HL-60 (cell line): Measurements from ENCODE around the gene SPP1.

Source experiments
- GABPA ChIP-seq: IDR thresholded peaks from 2 replicates; pipeline ENCODE4 v1.6.1; 2012; ENCODE audit warnings: low read depth
- POLR2AphosphoS5 ChIP-seq: IDR thresholded peaks from 2 replicates; pipeline ENCODE4 v1.6.1; 2012; ENCODE audit warnings: low read depth
- TF ChIP-seq, protein P1 (sequence below): IDR thresholded peaks from one replicate; pipeline ENCODE4 v1.5.1; 2011; ENCODE audit warnings: low read length, control low read depth, inconsistent platforms; ENCODE audit not compliant: insufficient read depth
- TF ChIP-seq, protein P2 (sequence below): IDR thresholded peaks from 2 replicates; pipeline ENCODE4 v1.6.1; 2012; ENCODE audit warnings: low read depth; ENCODE audit not compliant: insufficient replicate concordance

DNA sequence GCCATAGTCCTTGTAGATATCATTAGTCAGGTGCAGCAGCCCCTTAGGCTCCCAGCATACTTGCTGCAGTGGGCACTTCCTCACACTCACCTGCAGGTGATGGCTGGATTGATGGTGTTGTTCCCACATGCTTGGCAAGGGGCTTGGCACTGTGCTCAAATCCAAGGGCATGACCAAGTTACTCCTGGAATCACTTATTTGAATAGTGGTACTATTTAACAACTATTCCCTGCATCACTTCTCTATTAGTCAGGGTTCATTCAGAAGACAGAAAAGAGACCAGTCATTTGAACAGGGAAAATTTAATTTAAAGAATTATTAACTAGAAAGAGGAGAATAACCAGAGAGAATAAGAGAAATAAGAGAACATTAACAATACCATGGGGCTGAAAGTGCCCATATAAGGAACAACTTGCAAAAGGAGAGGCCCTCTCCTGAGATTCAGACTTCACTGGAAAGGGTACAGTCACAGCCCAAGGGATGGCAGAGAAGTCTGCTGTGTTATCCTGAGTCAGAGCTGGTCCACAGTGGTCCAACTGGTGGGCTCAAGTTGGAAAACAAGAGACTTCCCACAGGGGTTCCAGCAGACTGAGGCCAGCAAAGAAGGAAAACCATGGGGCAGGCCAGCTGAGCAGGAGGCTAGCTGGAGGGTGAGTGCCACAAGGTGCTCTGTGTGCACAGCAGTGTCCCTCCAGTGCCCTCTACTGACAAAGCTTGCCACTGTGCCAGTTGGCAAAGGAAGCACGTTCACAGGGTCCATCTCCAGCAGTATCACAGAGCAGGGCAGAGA is 9.8 kb downstream of the SPP1 start:
- TF ChIP-seq, protein P1, sequence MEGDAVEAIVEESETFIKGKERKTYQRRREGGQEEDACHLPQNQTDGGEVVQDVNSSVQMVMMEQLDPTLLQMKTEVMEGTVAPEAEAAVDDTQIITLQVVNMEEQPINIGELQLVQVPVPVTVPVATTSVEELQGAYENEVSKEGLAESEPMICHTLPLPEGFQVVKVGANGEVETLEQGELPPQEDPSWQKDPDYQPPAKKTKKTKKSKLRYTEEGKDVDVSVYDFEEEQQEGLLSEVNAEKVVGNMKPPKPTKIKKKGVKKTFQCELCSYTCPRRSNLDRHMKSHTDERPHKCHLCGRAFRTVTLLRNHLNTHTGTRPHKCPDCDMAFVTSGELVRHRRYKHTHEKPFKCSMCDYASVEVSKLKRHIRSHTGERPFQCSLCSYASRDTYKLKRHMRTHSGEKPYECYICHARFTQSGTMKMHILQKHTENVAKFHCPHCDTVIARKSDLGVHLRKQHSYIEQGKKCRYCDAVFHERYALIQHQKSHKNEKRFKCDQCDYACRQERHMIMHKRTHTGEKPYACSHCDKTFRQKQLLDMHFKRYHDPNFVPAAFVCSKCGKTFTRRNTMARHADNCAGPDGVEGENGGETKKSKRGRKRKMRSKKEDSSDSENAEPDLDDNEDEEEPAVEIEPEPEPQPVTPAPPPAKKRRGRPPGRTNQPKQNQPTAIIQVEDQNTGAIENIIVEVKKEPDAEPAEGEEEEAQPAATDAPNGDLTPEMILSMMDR, result peak; percentile 91
- TF ChIP-seq POLR2AphosphoS5 (no peak), GABPA (no peak)
- TF ChIP-seq, protein P2, sequence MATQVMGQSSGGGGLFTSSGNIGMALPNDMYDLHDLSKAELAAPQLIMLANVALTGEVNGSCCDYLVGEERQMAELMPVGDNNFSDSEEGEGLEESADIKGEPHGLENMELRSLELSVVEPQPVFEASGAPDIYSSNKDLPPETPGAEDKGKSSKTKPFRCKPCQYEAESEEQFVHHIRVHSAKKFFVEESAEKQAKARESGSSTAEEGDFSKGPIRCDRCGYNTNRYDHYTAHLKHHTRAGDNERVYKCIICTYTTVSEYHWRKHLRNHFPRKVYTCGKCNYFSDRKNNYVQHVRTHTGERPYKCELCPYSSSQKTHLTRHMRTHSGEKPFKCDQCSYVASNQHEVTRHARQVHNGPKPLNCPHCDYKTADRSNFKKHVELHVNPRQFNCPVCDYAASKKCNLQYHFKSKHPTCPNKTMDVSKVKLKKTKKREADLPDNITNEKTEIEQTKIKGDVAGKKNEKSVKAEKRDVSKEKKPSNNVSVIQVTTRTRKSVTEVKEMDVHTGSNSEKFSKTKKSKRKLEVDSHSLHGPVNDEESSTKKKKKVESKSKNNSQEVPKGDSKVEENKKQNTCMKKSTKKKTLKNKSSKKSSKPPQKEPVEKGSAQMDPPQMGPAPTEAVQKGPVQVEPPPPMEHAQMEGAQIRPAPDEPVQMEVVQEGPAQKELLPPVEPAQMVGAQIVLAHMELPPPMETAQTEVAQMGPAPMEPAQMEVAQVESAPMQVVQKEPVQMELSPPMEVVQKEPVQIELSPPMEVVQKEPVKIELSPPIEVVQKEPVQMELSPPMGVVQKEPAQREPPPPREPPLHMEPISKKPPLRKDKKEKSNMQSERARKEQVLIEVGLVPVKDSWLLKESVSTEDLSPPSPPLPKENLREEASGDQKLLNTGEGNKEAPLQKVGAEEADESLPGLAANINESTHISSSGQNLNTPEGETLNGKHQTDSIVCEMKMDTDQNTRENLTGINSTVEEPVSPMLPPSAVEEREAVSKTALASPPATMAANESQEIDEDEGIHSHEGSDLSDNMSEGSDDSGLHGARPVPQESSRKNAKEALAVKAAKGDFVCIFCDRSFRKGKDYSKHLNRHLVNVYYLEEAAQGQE, result no peak
